SKM-1 (cell line): ENCODE results near the gene PUS7L.

Source experiments
- DNase-seq: peaks from one replicate; lab custom pipeline; 2025; ENCODE audit not compliant: unreplicated experiment; lab: John Stamatoyannopoulos, UW

The PUS7L gene, protein sequence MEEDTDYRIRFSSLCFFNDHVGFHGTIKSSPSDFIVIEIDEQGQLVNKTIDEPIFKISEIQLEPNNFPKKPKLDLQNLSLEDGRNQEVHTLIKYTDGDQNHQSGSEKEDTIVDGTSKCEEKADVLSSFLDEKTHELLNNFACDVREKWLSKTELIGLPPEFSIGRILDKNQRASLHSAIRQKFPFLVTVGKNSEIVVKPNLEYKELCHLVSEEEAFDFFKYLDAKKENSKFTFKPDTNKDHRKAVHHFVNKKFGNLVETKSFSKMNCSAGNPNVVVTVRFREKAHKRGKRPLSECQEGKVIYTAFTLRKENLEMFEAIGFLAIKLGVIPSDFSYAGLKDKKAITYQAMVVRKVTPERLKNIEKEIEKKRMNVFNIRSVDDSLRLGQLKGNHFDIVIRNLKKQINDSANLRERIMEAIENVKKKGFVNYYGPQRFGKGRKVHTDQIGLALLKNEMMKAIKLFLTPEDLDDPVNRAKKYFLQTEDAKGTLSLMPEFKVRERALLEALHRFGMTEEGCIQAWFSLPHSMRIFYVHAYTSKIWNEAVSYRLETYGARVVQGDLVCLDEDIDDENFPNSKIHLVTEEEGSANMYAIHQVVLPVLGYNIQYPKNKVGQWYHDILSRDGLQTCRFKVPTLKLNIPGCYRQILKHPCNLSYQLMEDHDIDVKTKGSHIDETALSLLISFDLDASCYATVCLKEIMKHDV

GRCh38 chr12:43758728-43759563 lies at the start of gene PUS7L, which contains the start of gene IRAK4:
Gene PUS7L, minus strand, starts transcription at chr12:43758790. Its CDS starts 3,545 bp downstream, at chr12:43755245.
Gene IRAK4, plus strand, starts transcription at chr12:43758951. Its CDS starts 9,161 bp downstream, at chr12:43768112.
- DNase-seq = peak; percentile 52

DNA sequence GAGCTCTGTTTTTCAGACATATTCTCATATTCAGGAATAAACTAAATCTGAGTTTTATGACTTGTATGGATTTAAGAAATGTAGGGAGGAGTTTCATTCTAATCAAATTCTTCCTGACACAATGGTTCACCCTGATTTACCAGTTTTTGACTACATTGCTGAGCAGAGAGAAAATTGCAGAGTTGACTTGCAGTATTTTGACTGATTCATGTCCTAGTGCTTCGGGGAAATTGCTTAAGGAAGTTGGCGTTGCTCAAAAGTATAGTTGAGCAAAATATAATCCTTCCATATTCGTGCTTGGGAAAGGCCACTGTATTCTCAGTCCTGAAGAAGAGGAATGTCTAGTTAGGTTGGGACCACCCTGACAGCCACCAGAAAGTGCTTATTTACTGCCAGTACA lies 48.8 kb upstream of the PUS7L start:
- no peak for DNase-seq

- DNase-seq = no peak
Measured at GRCh38 chr12:43806737-43807072, 48.1 kb upstream of the PUS7L start.

DNA sequence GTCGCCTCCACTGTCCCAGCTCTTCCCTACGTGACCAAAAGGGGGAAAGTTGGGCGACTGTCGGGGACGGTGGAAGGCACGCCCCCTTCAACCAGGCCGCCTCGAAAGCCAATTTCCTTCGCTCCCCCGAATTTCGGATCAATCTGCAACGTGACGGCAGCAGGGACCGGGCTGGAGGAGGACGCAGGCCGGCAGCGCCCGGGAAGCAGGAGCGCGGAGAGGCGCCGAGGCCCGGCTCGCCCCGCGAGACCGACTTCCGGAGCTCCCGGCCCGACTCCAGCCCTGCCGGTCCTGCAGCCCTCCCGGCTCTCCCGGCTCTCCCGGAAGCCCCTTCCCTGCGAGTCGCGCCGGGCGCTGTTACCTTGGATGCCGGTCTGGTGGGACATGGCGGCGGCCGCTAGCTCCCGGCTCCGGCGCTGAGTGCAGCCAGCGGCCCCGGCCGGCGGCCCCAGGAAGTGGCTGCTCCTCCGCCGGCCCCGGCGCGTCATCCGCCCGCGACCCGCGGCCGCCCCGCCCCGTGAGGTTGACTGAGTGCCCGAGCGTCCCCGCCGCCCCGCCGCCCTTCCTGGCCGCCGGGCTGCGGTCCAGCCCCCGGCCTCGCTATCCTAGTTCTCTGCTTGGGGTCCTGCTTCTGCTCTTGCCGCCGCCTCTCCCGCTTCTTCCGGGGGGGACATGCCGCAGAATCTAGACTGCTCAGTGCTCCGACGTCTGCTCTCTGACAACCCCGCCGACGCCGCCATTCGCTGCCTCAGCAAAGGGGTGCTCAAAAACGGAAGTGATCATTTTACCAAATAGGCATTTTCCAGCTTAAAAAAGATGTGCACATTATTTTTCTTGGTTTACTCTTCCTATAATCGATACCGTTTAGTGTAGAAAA lies 47.5 kb upstream of the PUS7L start, which contains the start of gene TWF1:
Gene TWF1, minus strand, starts transcription at position 458 of the 877 bp plus-strand sequence. Its CDS starts 72 bp downstream, at position 386.
- no peak for DNase-seq

- no peak for DNase-seq
Measured at GRCh38 chr12:43805149-43805859, 46.7 kb upstream of the PUS7L start.

DNA sequence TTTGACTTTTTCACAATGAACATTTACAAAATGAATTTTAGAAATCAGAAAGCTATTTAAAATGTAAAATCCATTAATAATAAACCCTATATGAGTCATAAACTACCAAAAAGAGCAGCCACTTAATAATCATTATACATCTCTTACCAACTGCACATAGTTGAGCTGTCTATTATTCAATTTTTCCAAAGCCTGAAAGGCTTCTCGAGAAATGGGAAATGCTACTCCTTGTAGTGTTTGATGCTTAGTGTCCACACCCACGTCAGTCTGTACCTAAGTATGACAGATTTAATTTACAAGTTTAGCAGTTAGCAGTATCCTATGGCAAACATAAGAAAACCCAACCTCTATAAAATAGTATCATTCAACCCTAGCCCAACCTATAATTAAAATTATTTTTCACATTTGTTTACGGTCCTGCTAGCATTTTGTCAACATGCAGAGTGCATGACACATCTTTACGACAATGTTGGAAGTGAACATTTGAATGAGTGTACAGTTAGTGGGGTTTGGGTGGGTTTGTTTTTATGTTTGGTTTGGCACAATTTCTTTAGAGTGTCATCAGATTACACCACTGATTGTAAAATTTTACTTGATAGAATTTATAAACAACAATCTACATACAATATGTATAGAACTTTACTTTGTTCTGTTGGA lies 39.1 kb upstream of the PUS7L start:
- DNase-seq = no peak

GRCh38 chr12:43795716-43796280 lies 37.2 kb upstream of the PUS7L start:
- no peak for DNase-seq

DNA sequence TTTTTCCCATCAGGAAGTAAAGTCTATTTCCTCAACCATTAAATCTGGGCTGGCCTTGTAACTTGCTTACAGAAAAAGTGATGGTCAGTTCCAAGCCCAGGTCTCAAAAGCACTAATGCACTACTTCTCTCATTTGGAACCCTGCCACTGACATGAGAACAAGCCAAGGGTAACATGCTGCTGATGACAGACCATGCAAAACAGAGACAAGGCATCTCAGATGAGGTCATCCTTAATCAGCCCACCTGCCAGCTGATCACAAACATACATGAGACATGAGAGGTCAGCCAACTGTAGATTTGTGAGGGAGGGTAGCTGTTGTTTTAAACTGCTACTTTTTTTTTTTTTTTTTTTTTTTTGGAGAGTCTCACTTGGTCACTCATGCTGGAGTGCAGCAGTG lies 31.4 kb upstream of the PUS7L start:
- DNase-seq = no peak

DNA sequence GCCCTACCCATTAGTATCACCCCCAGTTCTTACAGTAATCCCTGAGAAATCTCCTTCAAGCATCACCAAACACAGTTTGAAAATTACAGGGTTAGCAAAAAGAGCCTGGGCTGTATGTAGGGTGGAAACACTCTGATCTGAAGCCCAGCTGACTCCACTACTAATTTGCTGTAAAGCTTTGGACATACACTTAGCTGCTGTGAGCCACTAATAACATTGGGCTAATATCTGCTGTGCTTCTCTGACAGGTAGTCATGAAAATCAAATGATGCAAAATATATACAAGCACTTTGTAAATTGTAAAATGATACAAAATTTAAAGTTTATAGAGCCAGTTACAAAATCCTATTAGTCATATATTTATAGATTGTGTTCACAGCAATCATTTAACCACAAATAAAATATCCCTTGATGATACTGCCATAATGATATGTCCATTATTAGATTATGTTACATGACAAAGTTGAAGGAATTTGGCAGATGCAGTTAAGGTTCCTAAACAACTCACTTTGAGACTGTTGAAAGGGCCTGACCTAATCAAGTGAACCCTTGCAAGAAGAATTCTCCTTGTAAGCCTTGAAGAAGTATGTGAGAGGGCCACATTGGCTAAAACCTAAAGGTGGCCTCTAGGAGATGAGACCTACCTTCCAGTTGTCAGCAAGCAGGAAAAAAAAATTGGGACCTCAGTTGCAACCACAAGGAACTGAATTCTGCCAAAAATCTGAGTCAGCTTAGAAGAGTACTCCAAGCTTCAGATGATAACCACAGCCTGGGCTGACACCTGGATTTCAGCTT lies 28.5 kb upstream of the PUS7L start:
- no peak for DNase-seq

GRCh38 chr12:43776498-43776897 lies 17.9 kb upstream of the PUS7L start:
- DNase-seq = no peak

- no peak for DNase-seq
Measured at GRCh38 chr12:43766291-43766690, 7.7 kb upstream of the PUS7L start.

DNA sequence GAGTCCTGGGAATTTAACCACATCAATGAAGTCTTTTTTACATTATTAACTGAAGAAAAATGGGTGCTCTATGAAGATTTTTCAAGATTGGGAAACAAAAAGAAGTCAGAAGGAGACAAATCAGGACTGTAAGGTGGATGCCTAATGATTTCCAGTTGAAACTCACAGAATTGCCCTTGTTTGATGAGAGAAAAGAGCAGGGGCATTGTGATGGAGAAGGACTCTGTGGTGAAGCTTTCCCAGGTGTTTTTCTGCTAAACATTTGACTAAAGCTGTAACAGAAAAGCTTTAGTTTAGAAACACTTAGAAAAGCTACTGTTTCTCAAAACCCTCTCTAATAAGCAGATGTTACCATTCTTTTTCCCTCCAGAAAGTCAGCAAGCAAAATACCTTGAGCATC lies 5.9 kb upstream of the PUS7L start:
- no peak for DNase-seq

DNA sequence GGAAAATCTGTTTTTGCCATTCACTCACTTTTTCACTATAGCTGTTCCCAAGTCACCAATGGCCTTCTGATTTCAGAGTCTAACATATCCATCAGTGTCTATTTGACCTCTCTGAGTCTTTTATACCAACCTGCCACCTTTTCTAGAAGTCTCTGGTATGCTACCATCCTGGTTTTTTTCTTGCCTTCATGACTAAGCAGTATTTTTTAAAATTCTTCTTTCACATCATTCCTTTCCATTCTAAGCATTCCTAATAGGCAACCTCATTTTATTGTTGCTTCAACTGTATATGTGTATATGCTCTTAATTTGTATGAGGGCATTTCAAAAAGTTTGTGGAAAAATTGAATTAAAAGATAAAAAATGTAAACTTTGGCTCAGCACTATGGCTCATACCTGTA lies 5.2 kb upstream of the PUS7L start:
- DNase-seq = no peak

DNA sequence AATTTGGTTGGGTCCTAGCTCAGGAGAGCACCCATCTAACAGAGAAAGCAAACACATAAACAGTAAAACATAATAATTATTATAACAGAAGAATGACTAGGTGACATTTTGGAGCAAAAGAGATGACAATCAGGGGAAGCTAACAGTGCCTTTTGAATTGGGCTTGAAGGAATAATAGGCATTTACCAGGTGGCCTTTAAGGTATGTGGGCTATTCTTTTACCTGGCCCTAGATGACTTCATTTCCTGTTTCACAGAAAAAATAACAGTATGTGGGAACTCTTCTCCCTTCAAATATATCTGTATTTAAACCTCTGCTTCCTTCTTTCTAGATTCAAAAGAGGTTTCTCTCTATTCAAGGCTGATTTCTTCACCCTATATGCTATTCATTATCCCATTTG lies 4.0 kb upstream of the PUS7L start:
- no peak for DNase-seq

DNA sequence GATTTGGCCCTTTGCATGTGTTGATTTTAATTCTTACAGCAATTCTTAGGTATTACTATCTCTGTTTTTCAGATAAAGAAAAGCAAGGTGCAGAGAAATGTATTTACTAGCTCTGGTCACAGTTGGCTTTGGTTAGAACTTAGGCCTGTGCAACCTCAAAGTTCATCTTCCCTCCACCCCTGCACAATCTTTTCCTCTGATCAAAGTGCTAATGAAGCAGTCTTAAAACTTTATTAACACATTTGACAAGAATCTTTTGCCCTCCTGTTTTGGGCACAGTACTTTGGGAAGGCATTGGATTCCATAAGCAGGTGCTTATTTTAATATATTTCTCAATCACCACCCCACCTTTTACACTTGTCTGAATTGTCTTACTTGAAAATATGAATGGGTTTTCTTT lies 2.9 kb upstream of the PUS7L start:
- no peak for DNase-seq

DNA sequence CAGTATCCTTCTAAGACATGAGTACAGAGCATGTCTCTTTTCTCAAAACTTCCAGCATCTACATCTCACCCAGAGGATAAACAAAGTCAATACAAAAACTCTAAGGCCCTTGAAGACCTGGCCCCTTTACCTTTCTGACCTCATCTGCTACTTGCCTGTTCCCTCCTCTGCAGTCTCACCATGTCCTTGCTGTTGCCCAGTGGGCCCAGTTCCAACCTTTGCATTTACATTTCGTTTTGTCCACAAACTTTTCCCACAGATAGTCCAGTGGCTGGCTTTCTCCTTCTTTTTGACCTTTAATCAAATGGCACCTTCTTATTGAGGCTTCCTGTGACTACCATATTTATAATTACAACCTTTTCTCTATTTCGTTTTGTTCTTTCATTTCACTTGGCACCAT lies 1.8 kb upstream of the PUS7L start:
- DNase-seq = no peak

DNA sequence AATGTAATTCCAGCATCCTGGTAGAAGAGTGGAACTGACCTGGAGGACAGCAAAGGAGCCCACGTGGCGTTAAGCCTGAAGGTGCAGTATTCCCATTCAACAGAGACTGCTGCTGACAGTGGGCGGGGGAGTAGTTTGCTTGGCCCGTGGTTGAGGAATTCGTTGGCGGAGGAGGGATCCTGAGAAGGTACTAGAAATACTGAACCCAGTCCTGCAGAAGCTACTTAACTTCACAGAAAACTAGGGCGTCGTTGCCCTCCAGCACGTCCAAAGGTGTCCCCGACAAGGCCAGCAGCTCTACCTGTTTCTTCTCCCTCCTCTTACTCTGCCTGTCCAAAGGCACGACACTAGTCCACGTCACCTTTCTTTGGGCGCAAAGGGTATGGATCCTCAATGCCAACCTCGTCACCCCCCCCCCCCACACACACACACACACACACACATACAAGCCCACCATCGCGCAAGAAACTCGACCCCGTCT lies 303 bp downstream of the PUS7L start:
- DNase-seq = no peak

DNA sequence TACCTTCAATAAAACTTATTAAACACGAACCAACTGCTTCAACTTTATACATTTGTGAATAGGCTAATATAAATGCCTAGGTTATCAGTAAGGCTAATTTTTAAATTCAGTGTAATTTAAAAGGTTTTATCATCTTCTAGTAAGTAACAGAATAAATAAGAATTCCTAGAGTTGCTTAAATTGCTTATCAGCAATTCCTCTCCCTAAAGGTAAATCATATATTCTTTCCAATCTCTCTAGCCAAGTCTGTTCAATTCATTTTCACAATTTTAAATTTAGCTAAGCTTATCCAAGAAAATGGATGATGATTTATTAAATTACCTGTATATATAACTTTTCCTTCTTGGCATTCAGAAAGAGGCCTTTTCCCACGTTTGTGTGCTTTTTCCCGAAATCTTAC lies 4.6 kb downstream of the PUS7L start:
- DNase-seq = no peak
